ENCODE results near the gene KLHL8. TPM values are rescaled to one million over a fixed set of nuclear protein-coding genes. Genes with fewer than 3 reads are reported as not detected.

KLHL8 gene
- total RNA-seq: 6.2 and 7.6 TPM in 2 replicates

GRCh38 chr4:87220094-87220822 lies at the start of gene KLHL8:
Gene KLHL8, minus strand, starts transcription at chr4:87220618. Its CDS starts 25,079 bp downstream, at chr4:87195539.
- Histone ChIP-seq H3K4me3 (ENCODE audit: low read depth, low read length) (peak within 1 kb of the TSS; percentile 100), H3K27me3 (ENCODE audit: control insufficient read depth, insufficient read depth, low read length) (no peaks in the 10 kb centered on the region), H3K36me3 (ENCODE audit: control insufficient read depth, insufficient read depth, low read length) (no peaks in the 10 kb centered on the region)
- no peak for DNase-seq (ENCODE audit: low read depth)
- TF ChIP-seq CTCF (IDR thresholded peaks at IDR 0.05; ENCODE audit: insufficient read depth, low read length, poor library complexity, severe bottlenecking): peak; percentile 22

DNA sequence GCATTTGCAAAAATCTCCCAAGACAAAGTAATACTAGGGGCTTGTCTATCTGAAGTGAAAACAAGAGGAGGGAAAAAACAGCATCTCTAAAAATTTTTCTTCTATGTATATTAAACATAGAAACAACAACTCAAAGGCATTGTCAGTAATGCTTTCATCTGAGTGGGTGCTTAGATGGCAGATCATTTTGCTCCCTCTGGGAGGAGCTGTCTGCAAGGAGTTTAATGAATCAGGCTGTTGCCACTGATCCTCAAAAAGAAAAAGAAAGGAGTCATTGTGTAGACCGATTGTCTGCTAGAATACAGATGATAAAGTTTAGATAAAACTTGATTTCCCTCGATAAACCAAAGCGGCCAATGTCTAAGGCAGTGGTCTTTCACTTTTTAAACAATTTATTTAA lies 49.7 kb upstream of the KLHL8 start:
- peak; percentile 65 for TF ChIP-seq CTCF (IDR thresholded peaks at IDR 0.05; ENCODE audit: insufficient read depth, low read length, poor library complexity, severe bottlenecking)
- H3K4me3 ChIP-seq (ENCODE audit: low read depth, low read length): no peak overlapping the region
- H3K36me3 ChIP-seq (ENCODE audit: control insufficient read depth, insufficient read depth, low read length): no peaks in the 10 kb centered on the region
- no peak for DNase-seq (ENCODE audit: low read depth)
- no peaks in the 10 kb centered on the region for H3K27me3 ChIP-seq (ENCODE audit: control insufficient read depth, insufficient read depth, low read length)

DNA sequence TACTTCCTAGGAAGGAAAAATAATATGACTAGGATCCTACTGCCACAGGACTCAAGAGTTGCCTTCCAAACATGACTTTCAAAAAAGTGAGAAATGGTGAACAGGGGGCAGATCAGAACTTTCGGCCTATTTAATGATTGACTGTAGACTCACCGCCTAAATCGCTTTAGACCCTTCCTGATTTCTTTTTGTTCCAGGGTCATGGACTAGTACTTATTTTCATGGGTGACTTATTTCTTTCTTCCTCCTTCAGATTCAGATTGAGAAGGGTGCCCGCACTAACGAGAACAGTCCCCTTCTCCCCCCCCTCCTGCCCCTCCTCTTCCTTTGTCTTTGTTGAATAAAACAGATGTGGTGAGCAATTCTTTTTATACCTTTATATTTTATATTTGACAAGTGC lies 48.0 kb upstream of the KLHL8 start:
- DNase-seq (ENCODE audit: low read depth): no peak
- no peak for TF ChIP-seq CTCF (IDR thresholded peaks at IDR 0.05; ENCODE audit: insufficient read depth, low read length, poor library complexity, severe bottlenecking)
- Histone ChIP-seq H3K36me3 (ENCODE audit: control insufficient read depth, insufficient read depth, low read length) (no peaks in the 10 kb centered on the region), H3K27me3 (ENCODE audit: control insufficient read depth, insufficient read depth, low read length) (no peaks in the 10 kb centered on the region), H3K4me3 (ENCODE audit: low read depth, low read length) (no peak overlapping the region)

GRCh38 chr4:87266986-87267385 lies 46.6 kb upstream of the KLHL8 start:
- no peak for TF ChIP-seq CTCF (IDR thresholded peaks at IDR 0.05; ENCODE audit: insufficient read depth, low read length, poor library complexity, severe bottlenecking)
- Histone ChIP-seq H3K36me3 (ENCODE audit: control insufficient read depth, insufficient read depth, low read length) (no peaks in the 10 kb centered on the region), H3K4me3 (ENCODE audit: low read depth, low read length) (no peak overlapping the region), H3K27me3 (ENCODE audit: control insufficient read depth, insufficient read depth, low read length) (no peaks in the 10 kb centered on the region)
- DNase-seq (ENCODE audit: low read depth): no peak

DNA sequence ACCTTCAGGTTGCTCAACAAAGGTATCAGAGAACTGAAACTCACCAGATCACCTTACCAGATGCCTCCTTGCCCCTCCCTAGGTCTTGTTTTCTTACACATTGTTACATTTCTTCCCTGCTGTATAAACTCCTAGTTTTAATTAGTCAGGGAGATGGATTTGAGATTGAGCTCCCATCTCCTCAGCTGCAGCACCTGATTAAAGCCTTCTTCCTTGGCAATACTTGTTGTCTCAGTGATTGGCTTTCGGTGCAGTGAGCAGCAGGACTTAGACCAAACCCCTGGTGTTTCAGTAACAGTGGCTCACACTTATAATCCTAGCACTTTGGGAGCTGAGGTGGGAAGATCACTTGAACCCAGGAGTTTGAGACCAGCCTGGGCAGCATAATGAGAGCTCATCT lies 42.5 kb upstream of the KLHL8 start:
- TF ChIP-seq CTCF (IDR thresholded peaks at IDR 0.05; ENCODE audit: insufficient read depth, low read length, poor library complexity, severe bottlenecking): no peak
- no peaks in the 10 kb centered on the region for H3K36me3 ChIP-seq (ENCODE audit: control insufficient read depth, insufficient read depth, low read length)
- no peak overlapping the region for H3K4me3 ChIP-seq (ENCODE audit: low read depth, low read length)
- H3K27me3 ChIP-seq (ENCODE audit: control insufficient read depth, insufficient read depth, low read length): no peaks in the 10 kb centered on the region
- DNase-seq (ENCODE audit: low read depth): no peak

DNA sequence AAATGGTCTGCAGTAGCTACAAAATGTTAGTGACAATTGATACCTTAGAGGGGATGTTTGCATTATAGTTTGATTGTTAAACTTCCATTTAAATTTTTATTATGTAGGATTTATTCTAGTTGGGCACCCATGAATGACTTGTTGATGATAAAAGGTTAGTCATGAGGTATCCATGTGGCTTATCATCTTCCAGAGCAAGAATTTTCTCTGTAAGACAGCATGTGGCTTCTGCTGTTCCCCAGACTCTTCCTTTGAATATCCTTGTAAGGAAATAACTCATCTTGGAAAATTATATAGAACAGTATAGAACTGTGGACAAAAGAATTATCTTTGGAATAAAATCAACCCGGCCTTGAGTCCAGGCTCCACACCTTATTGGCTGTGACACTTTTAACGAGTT lies 40.1 kb upstream of the KLHL8 start:
- Histone ChIP-seq H3K4me3 (ENCODE audit: low read depth, low read length) (no peak overlapping the region), H3K36me3 (ENCODE audit: control insufficient read depth, insufficient read depth, low read length) (no peaks in the 10 kb centered on the region), H3K27me3 (ENCODE audit: control insufficient read depth, insufficient read depth, low read length) (no peaks in the 10 kb centered on the region)
- TF ChIP-seq CTCF (IDR thresholded peaks at IDR 0.05; ENCODE audit: insufficient read depth, low read length, poor library complexity, severe bottlenecking): no peak
- DNase-seq (ENCODE audit: low read depth): no peak
